ENCODE measurements around the gene NMNAT1. TPM values are rescaled to one million over a fixed set of nuclear protein-coding genes. Genes with fewer than 3 reads are reported as not detected.
A peak's percentile ranks its signal among the peaks of the same experiment; 100 is the strongest.
"Not testable (repeated sequence)": the region's sequence is repeated elsewhere in the genome, so short reads cannot be mapped to it uniquely, and the experiment has no call there.

The NMNAT1 gene
- polyA plus RNA-seq, 1 experiment = 9.8 TPM

DNA sequence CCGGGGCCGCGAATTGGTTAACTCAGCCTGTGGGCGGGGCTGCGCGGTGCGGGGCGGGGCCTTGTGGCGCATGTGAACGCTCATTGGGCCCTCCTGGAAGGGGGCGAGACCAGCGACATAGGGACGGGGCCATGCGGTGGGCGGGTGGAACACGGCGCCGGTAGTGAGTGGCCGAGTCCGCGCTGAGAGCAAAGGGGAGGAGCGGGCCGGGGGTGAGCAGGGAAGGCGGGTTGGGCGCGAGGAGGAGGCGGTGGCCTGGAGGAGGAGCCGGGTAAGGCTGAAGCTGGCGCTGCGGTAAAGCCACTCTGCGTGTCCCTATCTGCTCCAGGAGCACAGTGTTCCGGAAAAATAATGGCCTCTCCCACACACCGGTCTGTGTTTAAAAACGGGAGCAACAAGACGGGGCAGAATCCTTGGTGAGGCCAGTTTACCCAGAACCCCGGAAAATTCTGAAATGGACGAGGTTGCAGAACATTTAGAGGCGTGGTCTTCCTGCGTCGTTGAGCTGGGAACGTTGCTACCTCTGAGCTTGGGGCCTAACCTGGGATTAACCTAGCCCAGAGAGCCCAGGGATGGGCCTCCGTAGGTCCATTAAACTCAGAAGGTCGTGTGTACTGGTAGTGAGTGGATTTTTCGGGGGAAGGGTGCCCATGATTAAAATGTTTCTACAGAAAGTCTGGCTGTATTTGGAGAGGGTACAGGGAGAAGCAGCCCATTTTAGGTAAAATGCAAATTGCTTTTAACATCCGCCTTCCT is 32.7 kb upstream of the NMNAT1 start:
- Histone ChIP-seq H3K36me3 (ENCODE audit: control insufficient read depth, insufficient read depth, low read length) (no peaks in the 10 kb centered on the region), H3K4me3 (ENCODE audit: low read depth, low read length) (peak overlapping the region; percentile 68), H3K27me3 (ENCODE audit: control insufficient read depth, insufficient read depth, low read length) (no peaks in the 10 kb centered on the region)
- DNase-seq (ENCODE audit: low read depth) = peak; percentile 89
- ChIA-PET CTCF (interaction anchor here (0.8 to 1.8 kb wide), 3 partner anchors 33 to 39 kb away, joined by 3 to 8 read pairs (median 4); partner anchors contain the start of genes LZIC and NMNAT1), POLR2A (interaction anchor here (0.6 kb wide), 1 partner anchor 163 kb away, joined by 3 read pairs; no protein-coding TSS in a partner anchor)
- TF ChIP-seq, protein P1, sequence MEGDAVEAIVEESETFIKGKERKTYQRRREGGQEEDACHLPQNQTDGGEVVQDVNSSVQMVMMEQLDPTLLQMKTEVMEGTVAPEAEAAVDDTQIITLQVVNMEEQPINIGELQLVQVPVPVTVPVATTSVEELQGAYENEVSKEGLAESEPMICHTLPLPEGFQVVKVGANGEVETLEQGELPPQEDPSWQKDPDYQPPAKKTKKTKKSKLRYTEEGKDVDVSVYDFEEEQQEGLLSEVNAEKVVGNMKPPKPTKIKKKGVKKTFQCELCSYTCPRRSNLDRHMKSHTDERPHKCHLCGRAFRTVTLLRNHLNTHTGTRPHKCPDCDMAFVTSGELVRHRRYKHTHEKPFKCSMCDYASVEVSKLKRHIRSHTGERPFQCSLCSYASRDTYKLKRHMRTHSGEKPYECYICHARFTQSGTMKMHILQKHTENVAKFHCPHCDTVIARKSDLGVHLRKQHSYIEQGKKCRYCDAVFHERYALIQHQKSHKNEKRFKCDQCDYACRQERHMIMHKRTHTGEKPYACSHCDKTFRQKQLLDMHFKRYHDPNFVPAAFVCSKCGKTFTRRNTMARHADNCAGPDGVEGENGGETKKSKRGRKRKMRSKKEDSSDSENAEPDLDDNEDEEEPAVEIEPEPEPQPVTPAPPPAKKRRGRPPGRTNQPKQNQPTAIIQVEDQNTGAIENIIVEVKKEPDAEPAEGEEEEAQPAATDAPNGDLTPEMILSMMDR (IDR thresholded peaks at IDR 0.05; ENCODE audit: insufficient read depth, low read depth, low read length) = no peak

DNA sequence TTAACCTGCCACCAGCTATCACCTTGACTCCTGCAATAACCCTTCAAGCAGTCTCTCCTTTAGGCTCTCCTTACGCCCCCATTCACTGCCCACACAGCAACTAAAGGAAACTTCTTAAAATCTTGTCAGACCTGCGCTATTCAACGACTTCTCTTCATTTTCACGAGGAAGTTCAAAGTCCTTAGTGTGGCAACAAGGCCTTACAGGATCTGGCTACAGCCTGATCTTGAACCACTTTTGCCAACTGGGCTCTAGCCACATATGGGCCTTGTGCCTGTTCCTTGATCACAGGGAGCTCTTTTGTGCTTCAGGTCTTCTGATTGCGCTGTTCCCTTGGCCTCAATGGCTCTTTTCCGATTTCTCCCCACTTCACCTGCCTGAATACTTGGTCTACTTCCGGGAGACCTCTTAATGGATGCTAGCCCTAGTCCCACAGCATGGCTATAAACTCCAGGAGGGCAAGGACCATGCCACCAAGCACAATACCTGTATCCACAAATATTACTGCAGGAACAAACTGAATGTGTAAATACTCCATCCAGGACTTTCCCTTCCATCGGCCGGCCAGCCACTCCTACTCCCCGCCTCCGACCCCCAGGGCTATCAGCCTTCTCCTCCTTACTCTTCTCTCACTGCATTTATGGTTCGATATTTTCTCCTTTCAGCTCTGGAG is 30.9 kb upstream of the NMNAT1 start:
- POLR2A ChIA-PET = no interaction called here

DNA sequence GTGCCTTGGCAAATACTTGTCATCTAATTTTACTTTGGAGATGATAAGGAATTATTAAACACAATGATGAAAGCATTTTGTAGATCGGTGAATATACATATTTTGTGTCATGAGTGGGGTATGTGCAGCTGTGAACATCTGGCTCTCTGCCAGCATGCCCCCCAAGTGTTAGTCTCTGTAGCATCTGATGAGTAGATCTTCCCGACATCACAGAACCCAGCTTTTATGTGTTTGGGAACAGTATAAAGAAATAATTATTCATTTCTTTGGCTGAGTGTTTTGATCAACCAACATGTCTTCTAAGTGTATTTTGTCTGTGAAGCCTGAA is 28.7 kb upstream of the NMNAT1 start:
- DNase-seq (ENCODE audit: low read depth) = no peak
- Histone ChIP-seq H3K36me3 (ENCODE audit: control insufficient read depth, insufficient read depth, low read length) (no peaks in the 10 kb centered on the region), H3K4me3 (ENCODE audit: low read depth, low read length) (no peak overlapping the region), H3K27me3 (ENCODE audit: control insufficient read depth, insufficient read depth, low read length) (no peaks in the 10 kb centered on the region)
- TF ChIP-seq, protein P1 (IDR thresholded peaks at IDR 0.05; ENCODE audit: insufficient read depth, low read depth, low read length) = no peak
- ChIA-PET POLR2A (no interaction called here), CTCF (interaction anchor here (1.3 to 2.7 kb wide), 5 partner anchors 8 to 46 kb away, joined by 3 to 11 read pairs (median 8); no protein-coding TSS in a partner anchor)

More for the DNA sequence above, 30.9 kb upstream of the NMNAT1 start:
- DNase-seq (ENCODE audit: low read depth) = no peak
- no peaks in the 10 kb centered on the region for H3K27me3 ChIP-seq (ENCODE audit: control insufficient read depth, insufficient read depth, low read length)
- TF ChIP-seq, protein P1 (IDR thresholded peaks at IDR 0.05; ENCODE audit: insufficient read depth, low read depth, low read length) = no peak
- H3K4me3 ChIP-seq (ENCODE audit: low read depth, low read length) = no peak overlapping the region
- H3K36me3 ChIP-seq (ENCODE audit: control insufficient read depth, insufficient read depth, low read length) = no peaks in the 10 kb centered on the region
- CTCF ChIA-PET = interaction anchor here (1.4 kb wide), 1 partner anchor 44 kb away, joined by 3 read pairs; no protein-coding TSS in a partner anchor

DNA sequence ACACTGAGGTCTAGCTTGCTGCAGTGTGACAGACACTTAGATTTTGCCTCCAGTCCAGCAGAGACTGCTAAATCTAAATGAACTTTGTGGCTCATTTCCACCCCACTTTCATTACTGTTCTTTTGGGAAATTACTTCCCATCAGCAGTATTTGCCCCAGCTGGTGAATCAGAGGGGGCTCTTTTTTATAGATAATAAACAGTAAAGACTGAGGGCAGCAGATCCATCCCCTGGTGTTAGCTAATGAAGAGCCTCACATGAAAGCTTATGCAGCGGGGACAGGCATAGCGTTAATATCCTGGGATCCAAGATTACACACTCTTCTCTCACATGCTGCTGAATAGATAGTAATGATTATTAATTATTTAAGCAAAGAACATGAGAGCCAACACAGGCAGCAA is 26.8 kb upstream of the NMNAT1 start:
- no peaks in the 10 kb centered on the region for H3K27me3 ChIP-seq (ENCODE audit: control insufficient read depth, insufficient read depth, low read length)
- no peak overlapping the region for H3K4me3 ChIP-seq (ENCODE audit: low read depth, low read length)
- ChIA-PET CTCF (interaction anchor here (0.6 to 1.1 kb wide), 2 partner anchors 33 kb away, joined by 3 read pairs; no protein-coding TSS in a partner anchor), POLR2A (interaction anchor here (0.7 kb wide), 1 partner anchor 34 kb away, joined by 3 read pairs; no protein-coding TSS in a partner anchor)
- no peak for DNase-seq (ENCODE audit: low read depth)
- TF ChIP-seq, protein P1 (IDR thresholded peaks at IDR 0.05; ENCODE audit: insufficient read depth, low read depth, low read length) = no peak
- H3K36me3 ChIP-seq (ENCODE audit: control insufficient read depth, insufficient read depth, low read length) = no peaks in the 10 kb centered on the region

DNA sequence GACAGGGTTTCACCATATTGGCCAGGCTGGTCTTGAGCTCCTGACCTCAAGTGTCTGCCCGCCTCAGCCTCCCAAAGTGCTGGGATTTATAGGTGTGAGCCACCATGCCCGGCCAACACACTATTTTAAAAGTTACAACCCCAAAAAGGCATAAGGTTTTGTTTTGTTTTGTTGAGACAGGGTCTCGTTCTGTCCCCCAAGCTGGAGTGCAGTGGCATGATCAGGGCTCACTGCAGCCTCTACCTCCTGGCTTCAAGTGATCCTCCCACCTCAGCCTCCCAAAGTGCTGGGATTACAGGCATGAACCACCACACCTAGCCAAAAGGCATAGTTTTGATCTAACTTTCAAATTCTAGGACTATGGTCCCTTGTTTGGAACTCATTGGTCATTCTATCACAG is 25.8 kb upstream of the NMNAT1 start:
- not testable (repeated sequence) for H3K36me3 ChIP-seq (ENCODE audit: control insufficient read depth, insufficient read depth, low read length); H3K4me3 ChIP-seq (ENCODE audit: low read depth, low read length); DNase-seq (ENCODE audit: low read depth); H3K27me3 ChIP-seq (ENCODE audit: control insufficient read depth, insufficient read depth, low read length)
- ChIA-PET POLR2A (interaction anchor here (0.6 kb wide), 1 partner anchor 38 kb away, joined by 4 read pairs; no protein-coding TSS in a partner anchor), CTCF (interaction anchor here (1.1 kb wide), 1 partner anchor 32 kb away, joined by 3 read pairs; no protein-coding TSS in a partner anchor)

All from BJ (cell line).